ENCODE results near the gene AIF1L.

GRCh38 chr9:131060900-131061630, 35.3 kb upstream of the AIF1L start:
- TF ChIP-seq, protein P1, sequence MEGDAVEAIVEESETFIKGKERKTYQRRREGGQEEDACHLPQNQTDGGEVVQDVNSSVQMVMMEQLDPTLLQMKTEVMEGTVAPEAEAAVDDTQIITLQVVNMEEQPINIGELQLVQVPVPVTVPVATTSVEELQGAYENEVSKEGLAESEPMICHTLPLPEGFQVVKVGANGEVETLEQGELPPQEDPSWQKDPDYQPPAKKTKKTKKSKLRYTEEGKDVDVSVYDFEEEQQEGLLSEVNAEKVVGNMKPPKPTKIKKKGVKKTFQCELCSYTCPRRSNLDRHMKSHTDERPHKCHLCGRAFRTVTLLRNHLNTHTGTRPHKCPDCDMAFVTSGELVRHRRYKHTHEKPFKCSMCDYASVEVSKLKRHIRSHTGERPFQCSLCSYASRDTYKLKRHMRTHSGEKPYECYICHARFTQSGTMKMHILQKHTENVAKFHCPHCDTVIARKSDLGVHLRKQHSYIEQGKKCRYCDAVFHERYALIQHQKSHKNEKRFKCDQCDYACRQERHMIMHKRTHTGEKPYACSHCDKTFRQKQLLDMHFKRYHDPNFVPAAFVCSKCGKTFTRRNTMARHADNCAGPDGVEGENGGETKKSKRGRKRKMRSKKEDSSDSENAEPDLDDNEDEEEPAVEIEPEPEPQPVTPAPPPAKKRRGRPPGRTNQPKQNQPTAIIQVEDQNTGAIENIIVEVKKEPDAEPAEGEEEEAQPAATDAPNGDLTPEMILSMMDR (IDR thresholded peaks at IDR 0.05), result no peak
- TF ChIP-seq ZFX (IDR thresholded peaks at IDR 0.05; ENCODE audit: borderline replicate concordance), result no peak

All from 22Rv1 (cell line).